Measurements from ENCODE around the gene ZSWIM3.

The ZSWIM3 gene

GRCh38 chr20:45909817-45910669 lies 52.6 kb downstream of the ZSWIM3 start:
- Histone ChIP-seq H3K27me3 (ENCODE audit: insufficient read depth, low read length, poor library complexity, severe bottlenecking) (no peaks in the 10 kb centered on the region), H4K20me1 (ENCODE audit: insufficient read depth, low read length, poor library complexity, severe bottlenecking) (no peaks in the 10 kb centered on the region), H3K79me2 (ENCODE audit: insufficient read depth, low read length) (no peaks in the 10 kb centered on the region), H3K4me1 (ENCODE audit: insufficient read depth, low read length, poor library complexity, severe bottlenecking) (peaks cover 9% of the 10 kb centered on the region), H3K36me3 (ENCODE audit: insufficient read depth, low read length) (no peaks in the 10 kb centered on the region), H3K9me2 (replicated peaks; ENCODE audit: low read depth, low read length) (no peaks in the 10 kb centered on the region), H3K4me2 (ENCODE audit: low read depth, low read length, poor library complexity, severe bottlenecking) (peak overlapping the region; percentile 51), H3K9me3 (ENCODE audit: insufficient read depth, low read depth, low read length) (no peaks in the 10 kb centered on the region), H2AFZ (ENCODE audit: low read length) (peak overlapping the region; percentile 30), H3F3A (ENCODE audit: low read depth) (no peaks in the 10 kb centered on the region), H3K4me3 (ENCODE audit: low read length, poor library complexity, severe bottlenecking) (peak overlapping the region; percentile 67), H3K9ac (ENCODE audit: low read depth, low read length, poor library complexity, severe bottlenecking) (no peak overlapping the region)
- no peak for TF ChIP-seq CTCF (conservative IDR thresholded peaks at IDR 0.05; ENCODE audit: low read length)
- no peak for TF ChIP-seq EZH2phosphoT487 (IDR thresholded peaks at IDR 0.05; ENCODE audit: borderline replicate concordance)

GRCh38 chr20:45910670-45911485 lies 53.5 kb downstream of the ZSWIM3 start:
- TF ChIP-seq CTCF (conservative IDR thresholded peaks at IDR 0.05; ENCODE audit: low read length), result no peak
- TF ChIP-seq EZH2phosphoT487 (IDR thresholded peaks at IDR 0.05; ENCODE audit: borderline replicate concordance), result no peak
- H3K36me3 ChIP-seq (ENCODE audit: insufficient read depth, low read length), result no peaks in the 10 kb centered on the region
- no peaks in the 10 kb centered on the region for H4K20me1 ChIP-seq (ENCODE audit: insufficient read depth, low read length, poor library complexity, severe bottlenecking)
- H3F3A ChIP-seq (ENCODE audit: low read depth), result no peaks in the 10 kb centered on the region
- H3K79me2 ChIP-seq (ENCODE audit: insufficient read depth, low read length), result no peaks in the 10 kb centered on the region
- H3K4me1 ChIP-seq (ENCODE audit: insufficient read depth, low read length, poor library complexity, severe bottlenecking), result peaks cover 9% of the 10 kb centered on the region
- H3K27me3 ChIP-seq (ENCODE audit: insufficient read depth, low read length, poor library complexity, severe bottlenecking), result no peaks in the 10 kb centered on the region
- no peaks in the 10 kb centered on the region for H3K9me2 ChIP-seq (replicated peaks; ENCODE audit: low read depth, low read length)
- H3K4me3 ChIP-seq (ENCODE audit: low read length, poor library complexity, severe bottlenecking), result peak overlapping the region; percentile 67
- no peaks in the 10 kb centered on the region for H3K9me3 ChIP-seq (ENCODE audit: insufficient read depth, low read depth, low read length)
- peak overlapping the region; percentile 30 for H2AFZ ChIP-seq (ENCODE audit: low read length)
- peak overlapping the region; percentile 21 for H3K9ac ChIP-seq (ENCODE audit: low read depth, low read length, poor library complexity, severe bottlenecking)
- peak overlapping the region; percentile 73 for H3K4me2 ChIP-seq (ENCODE audit: low read depth, low read length, poor library complexity, severe bottlenecking)

GRCh38 chr20:45911486-45912343 lies 54.3 kb downstream of the ZSWIM3 start, which contains the start of gene PLTP:
TSS of gene PLTP (minus strand) at chr20:45912155. CDS start at chr20:45911452, 703 bp downstream.
- no peaks in the 10 kb centered on the region for H3K27me3 ChIP-seq (ENCODE audit: insufficient read depth, low read length, poor library complexity, severe bottlenecking)
- H3K9me3 ChIP-seq (ENCODE audit: insufficient read depth, low read depth, low read length), result no peaks in the 10 kb centered on the region
- H3K9me2 ChIP-seq (replicated peaks; ENCODE audit: low read depth, low read length), result no peaks in the 10 kb centered on the region
- H3K9ac ChIP-seq (ENCODE audit: low read depth, low read length, poor library complexity, severe bottlenecking), result peak within 1 kb of the TSS; percentile 21
- H3K79me2 ChIP-seq (ENCODE audit: insufficient read depth, low read length), result no peaks in the 10 kb centered on the region
- H3K4me2 ChIP-seq (ENCODE audit: low read depth, low read length, poor library complexity, severe bottlenecking), result peak within 1 kb of the TSS; percentile 73
- TF ChIP-seq CTCF (conservative IDR thresholded peaks at IDR 0.05; ENCODE audit: low read length) (no peak), EZH2phosphoT487 (IDR thresholded peaks at IDR 0.05; ENCODE audit: borderline replicate concordance) (no peak)
- no peaks in the 10 kb centered on the region for H4K20me1 ChIP-seq (ENCODE audit: insufficient read depth, low read length, poor library complexity, severe bottlenecking)
- H3K4me1 ChIP-seq (ENCODE audit: insufficient read depth, low read length, poor library complexity, severe bottlenecking), result peaks cover 9% of the 10 kb centered on the region
- peak within 1 kb of the TSS; percentile 26 for H2AFZ ChIP-seq (ENCODE audit: low read length)
- peak within 1 kb of the TSS; percentile 67 for H3K4me3 ChIP-seq (ENCODE audit: low read length, poor library complexity, severe bottlenecking)
- H3F3A ChIP-seq (ENCODE audit: low read depth), result no peaks in the 10 kb centered on the region
- no peaks in the 10 kb centered on the region for H3K36me3 ChIP-seq (ENCODE audit: insufficient read depth, low read length)
